Epithelial cell of proximal tubule (primary cell): Measurements from ENCODE around the gene USP37. TPM values are rescaled to one million over a fixed set of nuclear protein-coding genes. Genes with fewer than 3 reads are reported as not detected.

Experiments
- DNase-seq: peaks from one replicate; pipeline ENCODE4 v3.0.0-alpha.2; 2011; ENCODE audit warnings: low read depth
- H3K4me3 ChIP-seq: 2 replicates; pipeline ENCODE4 v1.5.1; 2011; ENCODE audit warnings: low read depth, mild to moderate bottlenecking, low read length
- CTCF ChIP-seq: conservative IDR thresholded peaks from 2 replicates; pipeline ENCODE4 v1.5.1; 2012; ENCODE audit warnings: low read depth, mild to moderate bottlenecking, low read length
- total RNA-seq: library from RNA; depleted of rRNA; stranded (reverse); fragments of >200 nt; gene quantifications from 2 replicates; pipeline ENCODE4 v1.2.3, GENCODE V29; 2015

USP37 gene
- total RNA-seq, 1 donor from 2014 or later = 14.9 TPM

- TF ChIP-seq CTCF = no peak
- peak; percentile 40 for DNase-seq
- no peak overlapping the region for H3K4me3 ChIP-seq
Observed at GRCh38 chr2:218470448-218470847, 97.7 kb downstream of the USP37 start.

GRCh38 chr2:218465987-218466633 is 102.0 kb downstream of the USP37 start:
- peak; percentile 46 for TF ChIP-seq CTCF
- no peak for DNase-seq
- H3K4me3 ChIP-seq = no peak overlapping the region

GRCh38 chr2:218458598-218458997 is 109.6 kb downstream of the USP37 start:
- H3K4me3 ChIP-seq = no peak overlapping the region
- no peak for TF ChIP-seq CTCF
- DNase-seq = no peak

- H3K4me3 ChIP-seq = no peak overlapping the region
- TF ChIP-seq CTCF = no peak
Observed at GRCh38 chr2:218456849-218457248, 111.3 kb downstream of the USP37 start.

GRCh38 chr2:218452079-218452478 is 116.1 kb downstream of the USP37 start:
- H3K4me3 ChIP-seq = no peak overlapping the region
- TF ChIP-seq CTCF = no peak
- DNase-seq = no peak

More at GRCh38 chr2:218456849-218457248, 111.3 kb downstream of the USP37 start:
- no peak for DNase-seq

- no peak for TF ChIP-seq CTCF
- DNase-seq = no peak
- no peak overlapping the region for H3K4me3 ChIP-seq
Observed at GRCh38 chr2:218448934-218449333, 119.2 kb downstream of the USP37 start.

- DNase-seq = no peak
- H3K4me3 ChIP-seq = no peak overlapping the region
- TF ChIP-seq CTCF = no peak
Observed at GRCh38 chr2:218447072-218447471, 121.1 kb downstream of the USP37 start.
